ENCODE data around the gene CYP4Z1.
"Not testable (repeated sequence)": the region's sequence is repeated elsewhere in the genome, so short reads cannot be mapped to it uniquely, and the experiment has no call there.

- not testable (repeated sequence) for TF ChIP-seq EP300, POLR2A (IDR thresholded peaks at IDR 0.05)
Observed at GRCh38 chr1:47132665-47133064, 65.6 kb downstream of the CYP4Z1 start.
